GM18870 (cell line): ENCODE measurements around the gene CRYGA.
"Not testable (repeated sequence)": the region's sequence is repeated elsewhere in the genome, so short reads cannot be mapped to it uniquely, and the experiment has no call there.

Experiments used
- ATAC-seq: cut with Tn5 transposase; IDR thresholded peaks from one replicate; pipeline ENCODE4 v1.9.1; 2021; ENCODE audit warnings: moderate library complexity; ENCODE audit not compliant: unreplicated experiment

The CRYGA gene

DNA sequence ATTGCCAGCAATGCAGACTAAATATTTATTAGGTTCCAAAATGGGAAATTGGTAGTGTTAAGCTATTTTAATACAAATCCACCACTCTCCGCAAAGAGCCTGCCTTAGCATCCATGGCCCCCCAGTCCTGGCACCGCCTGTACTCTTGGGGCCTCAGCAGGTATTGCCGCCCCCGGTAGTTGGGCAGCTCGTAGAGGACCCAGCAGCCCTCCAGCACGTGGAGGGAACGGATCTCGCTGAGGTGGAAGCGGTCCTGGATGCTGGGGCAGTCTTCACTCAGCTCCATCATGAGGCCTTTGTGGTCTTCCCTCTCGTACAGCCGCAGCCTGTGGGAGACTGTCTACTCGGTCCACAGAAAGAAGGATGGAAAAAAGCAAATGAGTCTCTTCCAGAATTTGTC lies 35.3 kb downstream of the CRYGA start:
- ATAC-seq = no peak

DNA sequence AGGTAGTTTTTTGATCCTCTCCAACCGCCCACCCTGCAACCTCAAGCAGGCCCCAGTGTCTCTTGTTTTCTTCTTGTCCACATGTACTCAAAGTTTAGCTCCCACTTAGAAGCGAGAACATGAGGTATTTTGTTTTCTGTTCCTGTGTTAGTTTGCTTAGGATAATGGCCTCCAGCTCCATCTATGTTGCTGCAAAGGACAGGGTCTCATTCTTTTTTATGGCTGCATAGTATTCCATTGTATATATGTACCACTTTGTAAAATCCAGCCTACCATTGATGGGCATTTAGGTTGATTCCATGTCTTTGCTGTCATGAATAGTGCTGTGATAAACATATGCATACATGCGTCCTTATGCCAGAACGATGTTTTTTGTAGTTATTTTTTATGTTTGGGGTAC lies 36.3 kb downstream of the CRYGA start:
- ATAC-seq = no peak

DNA sequence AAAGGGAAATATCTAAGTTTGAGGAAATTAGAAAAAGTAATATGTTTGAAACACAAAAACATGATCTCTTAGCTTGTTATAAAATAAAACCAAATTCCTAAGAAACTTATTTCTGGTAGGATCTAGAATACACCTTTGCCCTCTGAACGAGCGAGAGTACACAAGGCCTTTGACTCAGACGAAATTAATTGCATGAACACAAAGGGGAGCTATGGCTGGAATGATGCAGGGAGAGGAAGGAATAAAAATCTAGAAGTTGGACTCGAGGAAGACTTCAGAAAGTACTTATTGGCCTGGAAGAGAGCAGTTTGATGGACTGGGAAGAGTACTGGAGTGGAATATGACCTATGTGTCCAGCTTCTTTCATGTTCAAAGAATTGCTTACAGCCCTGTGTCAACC lies 38.1 kb downstream of the CRYGA start:
- no peak for ATAC-seq

DNA sequence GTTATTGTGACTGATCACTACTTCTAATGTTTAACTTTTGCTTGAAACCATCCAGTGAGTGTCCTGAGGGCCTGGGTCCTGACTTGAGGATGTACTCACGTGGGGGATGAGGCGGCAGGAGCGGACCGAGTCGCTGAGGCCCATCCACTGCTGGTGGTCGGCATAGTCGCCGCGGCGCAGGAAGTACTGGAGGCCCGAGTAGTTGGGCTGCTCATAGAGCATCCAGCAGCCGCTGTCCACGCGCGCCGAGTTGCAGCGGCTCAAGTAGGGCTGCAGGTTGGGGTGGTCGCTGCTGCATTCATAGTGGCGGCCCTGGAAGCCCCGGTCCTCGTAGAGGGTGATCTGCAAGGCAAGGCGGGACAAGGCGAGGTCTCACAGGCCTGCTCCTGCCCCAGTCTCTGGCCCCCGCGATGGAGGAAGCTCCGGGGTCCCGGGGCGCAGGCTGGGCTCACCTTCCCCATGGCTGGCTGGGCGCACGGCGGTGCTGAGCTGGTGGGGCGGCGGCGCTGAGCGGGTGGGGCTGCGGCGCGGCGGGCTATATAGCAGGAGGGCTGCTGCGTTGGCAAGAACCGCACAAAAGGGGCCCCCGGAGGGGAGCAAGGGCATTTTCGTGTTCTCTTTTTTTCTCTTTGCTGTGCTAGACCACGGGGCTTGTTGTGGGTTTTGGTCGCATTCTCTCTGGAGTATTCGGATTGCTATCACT lies 39.2 kb downstream of the CRYGA start, which contains the start of gene CRYGD:
TSS of gene CRYGD (minus strand) at position 512 of the 703 bp plus-strand sequence. CDS start at position 461, 51 bp downstream.
- not testable (repeated sequence) for ATAC-seq

DNA sequence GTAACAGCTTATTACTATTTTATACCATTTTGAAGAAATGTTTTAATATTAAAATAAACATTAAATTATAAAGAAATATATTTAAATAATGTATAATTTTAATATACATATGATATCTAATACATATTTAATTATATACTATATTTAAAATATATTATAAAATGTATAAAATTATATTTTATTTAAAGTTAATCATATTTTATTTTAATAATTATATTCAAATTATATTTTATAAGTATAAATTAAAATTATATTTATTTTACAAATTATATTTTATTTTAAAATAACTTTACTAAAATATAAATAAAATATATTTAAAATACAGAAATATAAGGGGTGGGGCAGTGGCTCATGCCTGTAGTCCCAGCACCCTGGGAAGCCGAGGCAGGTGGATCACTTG lies 41.1 kb downstream of the CRYGA start:
- no peak for ATAC-seq

DNA sequence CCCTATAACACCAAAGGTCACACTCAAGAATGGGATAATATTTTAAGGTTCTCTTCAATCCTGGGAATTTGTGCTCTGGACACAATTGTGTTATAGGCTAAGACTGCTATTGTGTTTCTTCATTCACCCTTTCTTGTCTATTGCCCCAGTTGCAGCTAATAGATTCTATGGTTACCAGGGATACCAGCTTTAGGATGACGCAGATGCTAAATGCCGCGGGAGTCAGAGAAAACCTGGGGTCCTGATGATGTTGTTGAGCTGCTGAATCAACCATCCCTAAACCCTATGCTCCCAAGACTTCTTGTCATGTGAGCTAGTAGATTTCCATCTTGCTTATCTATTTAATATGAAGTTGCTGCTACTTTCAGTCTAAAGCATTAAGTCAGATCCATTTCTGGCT lies 44.5 kb downstream of the CRYGA start:
- ATAC-seq = no peak

DNA sequence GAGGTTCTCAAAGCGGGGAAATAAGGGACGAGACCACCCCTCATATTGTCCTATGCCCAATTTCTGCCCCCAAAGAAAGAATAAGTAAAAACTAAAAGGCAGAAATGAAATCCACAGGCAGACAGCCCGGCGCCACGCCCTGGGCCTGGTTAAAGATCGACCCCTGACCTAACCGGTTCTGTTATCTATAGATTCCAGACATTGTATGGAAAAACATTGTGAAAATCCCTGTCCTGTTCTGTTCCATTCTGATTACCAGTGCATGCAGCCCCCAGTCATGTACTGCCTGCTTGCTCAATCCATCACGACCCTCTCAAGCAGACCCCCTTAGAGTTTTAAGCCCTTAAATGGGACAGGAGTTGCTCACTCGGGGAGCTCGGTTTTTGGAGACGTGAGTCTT lies 46.0 kb downstream of the CRYGA start:
- not testable (repeated sequence) for ATAC-seq

DNA sequence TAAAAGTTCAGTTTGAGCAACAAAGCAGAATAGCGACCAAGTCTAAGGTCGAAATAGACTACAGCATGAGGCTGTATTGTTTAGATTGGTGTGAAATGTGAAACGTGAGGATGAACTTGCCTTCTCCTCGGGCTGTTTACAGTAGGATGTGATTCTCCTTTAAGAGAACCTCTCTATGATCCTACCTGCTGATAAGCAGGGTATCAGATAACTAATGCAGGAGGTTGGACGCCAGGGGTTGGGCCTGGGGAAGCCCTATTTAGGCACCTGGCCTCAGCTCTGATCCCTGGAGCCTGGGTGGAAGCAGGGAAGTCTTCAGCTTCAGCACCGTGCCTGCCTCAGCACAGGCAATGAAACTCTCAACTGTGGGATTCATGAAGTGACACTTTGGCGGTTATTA lies 50.4 kb downstream of the CRYGA start:
- ATAC-seq = no peak

DNA sequence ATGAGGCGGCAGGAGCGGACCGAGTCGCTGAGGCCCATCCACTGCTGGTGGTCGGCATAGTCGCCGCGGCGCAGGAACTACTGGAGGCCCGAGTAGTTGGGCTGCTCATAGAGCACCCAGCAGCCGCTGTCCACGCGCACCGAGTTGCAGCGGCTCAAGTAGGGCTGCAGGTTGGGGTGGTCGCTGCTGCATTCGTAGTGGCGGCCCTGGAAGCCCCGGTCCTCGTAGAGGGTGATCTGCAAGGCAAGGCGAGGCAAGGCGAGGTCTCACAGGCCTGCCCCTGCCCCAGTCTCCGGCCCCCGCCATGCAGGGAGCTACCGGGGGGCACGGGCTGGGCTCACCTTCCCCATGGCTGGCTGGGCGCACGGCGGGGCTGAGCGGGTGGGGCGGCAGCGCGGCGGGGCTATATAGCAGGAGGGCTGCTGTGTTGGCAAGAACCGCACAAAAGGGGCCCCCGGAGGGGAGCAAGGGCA lies 51.1 kb downstream of the CRYGA start:
- not testable (repeated sequence) for ATAC-seq
